ENCODE measurements around the gene FDCSP.
"Not testable (repeated sequence)": the region's sequence is repeated elsewhere in the genome, so short reads cannot be mapped to it uniquely, and the experiment has no call there.

The FDCSP gene

DNA sequence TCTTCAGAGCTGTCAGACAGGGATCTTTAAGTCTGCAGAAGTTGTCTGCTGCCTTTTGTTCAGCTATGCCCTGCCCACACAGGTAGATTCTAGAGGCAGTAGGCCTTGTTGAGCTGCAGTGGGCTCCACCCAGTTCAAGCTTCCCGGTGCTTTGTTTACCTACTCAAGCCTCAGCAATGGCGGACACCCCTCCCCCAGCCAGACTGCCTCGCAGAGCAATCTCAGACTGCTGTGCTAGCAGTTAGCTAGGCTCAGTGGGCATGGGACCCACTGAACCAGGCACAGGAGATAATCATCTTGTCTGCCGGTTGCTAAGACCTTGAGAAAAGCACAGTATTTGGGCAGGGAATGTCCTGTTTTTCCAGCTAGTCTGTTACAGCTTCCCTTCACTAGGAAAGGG, 13.2 kb upstream of the FDCSP start:
- H3K4me2 ChIP-seq (ENCODE audit: insufficient read depth, low read length, poor library complexity, severe bottlenecking); H2BK15ac ChIP-seq (ENCODE audit: low read length); H2AK5ac ChIP-seq (ENCODE audit: low read depth, low read length); DNase-seq (ENCODE audit: low spot score); H3K79me1 ChIP-seq (ENCODE audit: low read depth, low read length); H4K91ac ChIP-seq (ENCODE audit: low read depth, low read length, poor library complexity); H2BK12ac ChIP-seq (ENCODE audit: low read length); H3K9ac ChIP-seq (ENCODE audit: low read depth, low read length, poor library complexity); H3K27me3 ChIP-seq (ENCODE audit: control insufficient read depth in 3 of 3, insufficient read depth in 3 of 3, low read depth in 1 of 3, low read length in 3 of 3); H2BK5ac ChIP-seq (ENCODE audit: low read length); H3K23ac ChIP-seq (ENCODE audit: low read depth, low read length, poor library complexity); H3K14ac ChIP-seq (ENCODE audit: low read length); H3K9me3 ChIP-seq (replicated peaks in 1 of 2; ENCODE audit: control insufficient read depth in 2 of 2, insufficient read depth in 1 of 2, low read depth in 1 of 2, low read length in 2 of 2); H3K4me1 ChIP-seq (ENCODE audit: control insufficient read depth in 2 of 2, insufficient read depth in 1 of 2, low read depth in 1 of 2, low read length in 2 of 2); H4K8ac ChIP-seq (ENCODE audit: low read depth, low read length); H3K4me3 ChIP-seq (ENCODE audit: low read length in 2 of 2); H3K27ac ChIP-seq (replicated peaks; ENCODE audit: low read length); H3K36me3 ChIP-seq (replicated peaks in 1 of 2; ENCODE audit: control insufficient read depth in 2 of 2, insufficient read depth in 2 of 2, low read length in 2 of 2); H2AFZ ChIP-seq (ENCODE audit: low read length); H2BK120ac ChIP-seq (ENCODE audit: low read depth, low read length); H3K4ac ChIP-seq (ENCODE audit: low read length): not testable (repeated sequence)
- WGBS, 2 donors (ENCODE audit: extremely low coverage in 2 of 2, insufficient read length in 2 of 2, insufficient replicate concordance in 1 of 2): no CpG with 5 or more reads among the region's 4 CpGs
- H3K18ac ChIP-seq (ENCODE audit: low read length): peak overlapping the region; percentile 48

DNA sequence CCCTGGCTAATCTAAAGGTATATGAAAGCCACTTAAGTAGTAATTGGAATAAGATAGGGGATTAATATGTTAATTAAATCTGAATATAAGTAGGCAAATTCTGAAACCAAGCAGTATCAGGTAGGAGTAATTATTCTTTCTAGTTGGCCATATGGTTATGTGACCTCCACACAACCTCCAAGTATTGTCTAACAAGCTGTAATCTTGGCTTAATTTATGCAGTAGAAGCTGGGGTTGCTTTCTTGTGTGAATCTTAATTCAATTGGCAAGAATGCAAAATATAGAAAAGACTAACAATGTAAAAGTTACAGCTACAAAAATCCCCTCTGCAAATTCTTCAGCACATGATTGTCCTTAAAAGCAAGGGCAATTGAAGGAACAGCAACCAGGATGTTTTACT, 9.8 kb upstream of the FDCSP start:
- H3K4me1 ChIP-seq (ENCODE audit: control insufficient read depth in 2 of 2, insufficient read depth in 1 of 2, low read depth in 1 of 2, low read length in 2 of 2): not testable (repeated sequence)

DNA sequence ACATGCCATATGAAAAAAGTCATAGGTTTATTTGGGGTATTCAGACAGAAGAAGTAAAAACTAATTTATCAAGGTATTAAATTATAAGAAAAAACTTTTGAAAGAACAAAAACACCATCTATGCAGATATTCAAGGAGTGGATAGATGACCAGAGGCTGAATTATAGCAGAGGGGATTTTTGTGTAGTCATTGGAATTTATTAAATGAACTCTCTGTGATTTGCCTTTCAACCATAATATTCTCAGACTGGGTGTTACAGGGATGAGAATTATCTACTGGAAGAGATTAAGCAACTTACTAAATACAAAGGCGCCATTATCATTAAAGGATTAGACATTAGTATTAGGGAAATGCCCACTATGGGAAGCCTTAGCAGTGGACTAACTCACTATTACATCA, 9.4 kb upstream of the FDCSP start:
- H3K4me2 ChIP-seq (ENCODE audit: insufficient read depth, low read length, poor library complexity, severe bottlenecking); H3K36me3 ChIP-seq (replicated peaks in 1 of 2; ENCODE audit: control insufficient read depth in 2 of 2, insufficient read depth in 2 of 2, low read length in 2 of 2); H3K9me3 ChIP-seq (replicated peaks in 1 of 2; ENCODE audit: control insufficient read depth in 2 of 2, insufficient read depth in 1 of 2, low read depth in 1 of 2, low read length in 2 of 2); H3K4ac ChIP-seq (ENCODE audit: low read length); H3K18ac ChIP-seq (ENCODE audit: low read length); H3K79me1 ChIP-seq (ENCODE audit: low read depth, low read length); H3K14ac ChIP-seq (ENCODE audit: low read length); H2BK15ac ChIP-seq (ENCODE audit: low read length); H4K91ac ChIP-seq (ENCODE audit: low read depth, low read length, poor library complexity); H3K27ac ChIP-seq (replicated peaks; ENCODE audit: low read length); H2BK120ac ChIP-seq (ENCODE audit: low read depth, low read length); H2AFZ ChIP-seq (ENCODE audit: low read length); H3K4me1 ChIP-seq (ENCODE audit: control insufficient read depth in 2 of 2, insufficient read depth in 1 of 2, low read depth in 1 of 2, low read length in 2 of 2); H2BK5ac ChIP-seq (ENCODE audit: low read length); DNase-seq (ENCODE audit: low spot score); H3K9ac ChIP-seq (ENCODE audit: low read depth, low read length, poor library complexity); H3K23ac ChIP-seq (ENCODE audit: low read depth, low read length, poor library complexity); H3K27me3 ChIP-seq (ENCODE audit: control insufficient read depth in 3 of 3, insufficient read depth in 3 of 3, low read depth in 1 of 3, low read length in 3 of 3); H4K8ac ChIP-seq (ENCODE audit: low read depth, low read length); H2AK5ac ChIP-seq (ENCODE audit: low read depth, low read length); H2BK12ac ChIP-seq (ENCODE audit: low read length); H3K4me3 ChIP-seq (ENCODE audit: low read length in 2 of 2): not testable (repeated sequence)
- WGBS, 2 donors (ENCODE audit: extremely low coverage in 2 of 2, insufficient read length in 2 of 2, insufficient replicate concordance in 1 of 2): no CpG with 5 or more reads among the region's 1 CpG

More for the DNA sequence above, 9.8 kb upstream of the FDCSP start:
- H2BK15ac ChIP-seq (ENCODE audit: low read length); H4K8ac ChIP-seq (ENCODE audit: low read depth, low read length); H3K9ac ChIP-seq (ENCODE audit: low read depth, low read length, poor library complexity); H3K14ac ChIP-seq (ENCODE audit: low read length); H3K4ac ChIP-seq (ENCODE audit: low read length); H3K4me2 ChIP-seq (ENCODE audit: insufficient read depth, low read length, poor library complexity, severe bottlenecking); H3K9me3 ChIP-seq (replicated peaks in 1 of 2; ENCODE audit: control insufficient read depth in 2 of 2, insufficient read depth in 1 of 2, low read depth in 1 of 2, low read length in 2 of 2); H3K23ac ChIP-seq (ENCODE audit: low read depth, low read length, poor library complexity); H3K36me3 ChIP-seq (replicated peaks in 1 of 2; ENCODE audit: control insufficient read depth in 2 of 2, insufficient read depth in 2 of 2, low read length in 2 of 2); DNase-seq (ENCODE audit: low spot score); H4K91ac ChIP-seq (ENCODE audit: low read depth, low read length, poor library complexity); H2AFZ ChIP-seq (ENCODE audit: low read length); H3K27ac ChIP-seq (replicated peaks; ENCODE audit: low read length); H3K18ac ChIP-seq (ENCODE audit: low read length); H3K27me3 ChIP-seq (ENCODE audit: control insufficient read depth in 3 of 3, insufficient read depth in 3 of 3, low read depth in 1 of 3, low read length in 3 of 3); H3K4me3 ChIP-seq (ENCODE audit: low read length in 2 of 2); H2BK120ac ChIP-seq (ENCODE audit: low read depth, low read length); H3K79me1 ChIP-seq (ENCODE audit: low read depth, low read length); H2BK5ac ChIP-seq (ENCODE audit: low read length); H2BK12ac ChIP-seq (ENCODE audit: low read length); H2AK5ac ChIP-seq (ENCODE audit: low read depth, low read length): not testable (repeated sequence)

GRCh38 chr4:70221389-70221788, 4.5 kb upstream of the FDCSP start:
- H3K27ac ChIP-seq (replicated peaks; ENCODE audit: low read length); H3K9ac ChIP-seq (ENCODE audit: low read depth, low read length, poor library complexity); H2BK120ac ChIP-seq (ENCODE audit: low read depth, low read length); H3K23ac ChIP-seq (ENCODE audit: low read depth, low read length, poor library complexity); H3K79me1 ChIP-seq (ENCODE audit: low read depth, low read length); H3K4me2 ChIP-seq (ENCODE audit: insufficient read depth, low read length, poor library complexity, severe bottlenecking); H3K4ac ChIP-seq (ENCODE audit: low read length); H4K91ac ChIP-seq (ENCODE audit: low read depth, low read length, poor library complexity); H3K9me3 ChIP-seq (replicated peaks in 1 of 2; ENCODE audit: control insufficient read depth in 2 of 2, insufficient read depth in 1 of 2, low read depth in 1 of 2, low read length in 2 of 2); H3K36me3 ChIP-seq (replicated peaks in 1 of 2; ENCODE audit: control insufficient read depth in 2 of 2, insufficient read depth in 2 of 2, low read length in 2 of 2); H2BK12ac ChIP-seq (ENCODE audit: low read length); H3K27me3 ChIP-seq (ENCODE audit: control insufficient read depth in 3 of 3, insufficient read depth in 3 of 3, low read depth in 1 of 3, low read length in 3 of 3); H2AFZ ChIP-seq (ENCODE audit: low read length); H2BK5ac ChIP-seq (ENCODE audit: low read length); H4K8ac ChIP-seq (ENCODE audit: low read depth, low read length); H3K14ac ChIP-seq (ENCODE audit: low read length); H3K18ac ChIP-seq (ENCODE audit: low read length); DNase-seq (ENCODE audit: low spot score); H2AK5ac ChIP-seq (ENCODE audit: low read depth, low read length); H3K4me3 ChIP-seq (ENCODE audit: low read length in 2 of 2); H3K4me1 ChIP-seq (ENCODE audit: control insufficient read depth in 2 of 2, insufficient read depth in 1 of 2, low read depth in 1 of 2, low read length in 2 of 2); H2BK15ac ChIP-seq (ENCODE audit: low read length): not testable (repeated sequence)
- WGBS, 2 donors (ENCODE audit: extremely low coverage in 2 of 2, insufficient read length in 2 of 2, insufficient replicate concordance in 1 of 2): no CpG with 5 or more reads among the region's 3 CpGs

All from neuronal stem cell (in vitro differentiated cells).